Hepatic stellate cell (primary cell): ENCODE measurements around the gene PPM1A.
"Not testable (repeated sequence)": the region's sequence is repeated elsewhere in the genome, so short reads cannot be mapped to it uniquely, and the experiment has no call there.

Source experiments
- DNase-seq: peaks from one replicate; pipeline ENCODE4 v3.0.0; 2011; ENCODE audit warnings: low spot score

Gene PPM1A

GRCh38 chr14:60266021-60266937 is 17.3 kb downstream of the PPM1A start:
- DNase-seq: peak; percentile 15

DNA sequence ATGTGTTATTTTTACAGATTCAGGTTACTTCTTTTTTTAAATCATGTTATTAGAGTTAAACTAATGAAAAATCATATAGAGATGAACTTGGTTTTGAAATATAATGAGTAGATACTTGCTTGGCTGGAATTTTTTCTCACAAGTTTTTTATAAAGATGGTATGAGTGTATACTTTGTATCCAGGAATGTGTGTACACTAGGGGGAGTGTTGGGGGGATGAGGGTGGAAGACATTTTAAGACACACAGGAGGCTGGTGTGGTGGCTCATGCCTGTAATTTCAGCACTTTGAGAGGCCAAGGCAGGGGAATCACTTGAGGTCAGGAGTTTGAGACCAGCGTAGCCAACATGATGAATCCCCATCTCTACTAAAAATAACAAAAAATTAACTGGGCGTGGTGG is 23.2 kb downstream of the PPM1A start:
- DNase-seq: no peak

- DNase-seq: no peak
Observed at GRCh38 chr14:60273956-60274355, 24.9 kb downstream of the PPM1A start.

DNA sequence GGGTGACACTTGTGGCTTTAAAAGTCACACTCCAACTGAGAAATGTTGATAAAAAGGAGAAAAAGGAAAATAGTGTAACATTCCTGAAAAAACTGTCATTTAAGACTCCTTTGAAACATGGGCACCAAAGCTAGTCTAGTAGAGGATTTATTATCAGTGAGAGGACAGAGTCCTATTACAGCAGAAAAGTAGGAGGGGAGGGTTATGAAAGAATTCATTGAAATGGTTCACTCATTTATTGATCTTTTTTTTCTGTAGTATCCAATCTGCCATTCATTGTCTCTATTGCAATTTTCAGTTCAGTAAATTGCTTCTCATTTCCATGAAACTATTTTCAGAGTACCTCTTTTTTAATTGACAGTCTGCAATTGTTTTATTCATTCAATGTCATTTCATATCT is 25.4 kb downstream of the PPM1A start:
- no peak for DNase-seq

GRCh38 chr14:60275932-60276331 is 26.9 kb downstream of the PPM1A start:
- no peak for DNase-seq

DNA sequence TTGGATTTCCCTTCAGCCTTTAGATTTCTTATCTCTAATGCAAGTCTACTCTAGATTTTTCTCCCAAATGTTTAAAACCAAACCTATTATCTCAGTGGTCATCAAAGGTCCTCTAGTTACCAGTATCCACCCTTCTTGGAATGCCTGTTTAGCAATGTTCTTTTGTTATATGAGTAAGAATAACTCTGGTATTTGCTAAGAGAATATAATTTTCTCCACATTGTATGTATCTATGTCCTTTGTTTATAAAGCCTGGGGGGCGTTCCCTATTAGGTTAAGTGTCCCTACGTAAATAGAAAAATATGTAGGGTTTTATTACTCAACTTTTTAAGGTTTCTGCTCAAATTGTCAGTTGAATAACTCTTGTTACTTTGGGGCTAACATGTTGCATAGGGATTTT is 27.3 kb downstream of the PPM1A start:
- DNase-seq: no peak

- DNase-seq: no peak
Observed at GRCh38 chr14:60277605-60278190, 28.7 kb downstream of the PPM1A start.

DNA sequence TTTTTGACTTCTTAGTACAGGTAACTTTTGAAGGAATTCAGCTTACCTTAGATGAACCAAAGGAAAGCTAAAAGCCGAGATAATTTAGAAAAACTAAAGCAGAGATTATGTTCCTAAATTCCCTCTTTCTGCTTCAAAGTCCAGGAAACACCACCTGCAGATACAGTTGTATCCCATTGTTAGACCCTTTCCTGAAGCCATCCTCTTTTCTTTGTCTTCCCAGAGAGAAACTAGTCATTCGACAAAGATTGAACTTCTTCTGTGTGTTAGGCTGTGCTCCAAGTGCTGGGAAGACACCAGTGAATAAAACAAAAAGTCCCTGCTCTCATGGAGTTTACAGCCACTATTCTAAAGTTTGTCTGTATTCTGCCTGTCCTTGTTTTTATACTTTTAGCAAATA is 29.3 kb downstream of the PPM1A start:
- DNase-seq: no peak

GRCh38 chr14:60287452-60287851 is 38.4 kb downstream of the PPM1A start:
- DNase-seq: no peak

DNA sequence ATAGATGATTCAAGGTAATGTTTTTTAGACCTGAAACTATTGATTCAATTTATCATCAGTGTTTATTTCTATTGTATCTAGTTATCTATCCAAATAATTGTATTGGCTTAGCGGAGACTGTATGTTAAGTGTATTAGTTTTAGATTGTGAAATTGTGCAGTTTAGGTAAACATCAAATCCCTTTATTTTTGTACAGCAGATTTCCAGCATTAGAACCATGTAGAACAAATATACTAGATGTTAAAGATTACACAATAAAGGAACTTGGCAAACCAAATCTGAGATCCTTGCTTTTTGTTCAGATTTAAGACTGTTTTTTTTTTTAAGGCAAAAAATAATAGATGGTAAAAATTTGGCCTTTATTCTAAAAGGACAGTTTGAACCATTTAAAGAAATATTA is 39.3 kb downstream of the PPM1A start:
- DNase-seq: no peak

DNA sequence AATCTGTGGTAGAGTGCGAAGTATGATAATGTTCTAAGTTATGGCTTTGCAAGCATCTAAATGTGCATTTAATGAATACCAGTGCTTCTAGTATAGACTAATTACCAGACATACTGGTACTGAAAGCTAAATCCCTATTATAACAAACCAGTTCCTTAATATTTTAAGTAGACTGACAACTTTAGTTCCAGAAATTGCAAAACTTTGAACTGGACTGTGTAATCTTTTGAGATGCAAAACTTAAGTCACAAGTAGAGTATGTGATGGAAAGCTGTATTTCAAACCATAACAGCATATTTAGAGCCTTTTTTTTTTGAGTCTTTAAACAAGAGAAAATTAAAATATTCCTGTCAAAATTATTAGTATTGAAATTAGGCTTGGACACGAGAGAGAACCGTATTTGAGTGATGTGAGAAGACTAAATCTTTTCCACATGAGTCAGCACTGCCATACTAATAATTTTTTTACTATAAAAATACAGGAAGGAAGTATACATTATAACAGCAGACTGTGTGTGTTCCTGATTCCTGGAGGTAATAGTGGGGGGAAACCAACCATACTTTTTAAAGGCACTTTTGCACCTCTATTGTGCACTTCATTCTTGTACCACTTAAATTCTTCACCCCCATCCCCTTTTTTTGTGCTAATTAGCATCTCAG is 45.5 kb downstream of the PPM1A start:
- DNase-seq: no peak

- no peak for DNase-seq
Observed at GRCh38 chr14:60300019-60300418, 51.0 kb downstream of the PPM1A start.

- no peak for DNase-seq
Observed at GRCh38 chr14:60301685-60302084, 52.7 kb downstream of the PPM1A start.

GRCh38 chr14:60302663-60303062 is 53.6 kb downstream of the PPM1A start:
- DNase-seq: no peak

DNA sequence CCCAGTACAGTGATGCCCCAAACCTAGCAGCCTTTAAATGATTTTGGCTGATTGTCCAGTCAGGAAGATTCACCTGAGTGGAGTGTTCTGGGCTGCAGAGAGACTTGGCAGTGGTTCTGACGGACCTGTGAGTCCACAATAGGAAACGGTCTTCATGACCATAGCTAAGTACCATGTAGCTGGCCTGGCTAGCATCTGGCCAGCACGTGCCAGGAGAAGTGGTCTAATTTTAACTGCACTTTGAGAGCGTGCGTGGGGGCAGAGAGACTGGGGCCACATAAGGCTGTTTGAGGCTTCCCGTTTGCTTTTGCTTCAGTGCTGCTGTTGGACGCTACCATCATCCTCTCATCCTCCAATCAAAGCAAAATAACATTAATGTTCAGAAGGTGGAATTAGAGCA is 54.7 kb downstream of the PPM1A start:
- DNase-seq: no peak

DNA sequence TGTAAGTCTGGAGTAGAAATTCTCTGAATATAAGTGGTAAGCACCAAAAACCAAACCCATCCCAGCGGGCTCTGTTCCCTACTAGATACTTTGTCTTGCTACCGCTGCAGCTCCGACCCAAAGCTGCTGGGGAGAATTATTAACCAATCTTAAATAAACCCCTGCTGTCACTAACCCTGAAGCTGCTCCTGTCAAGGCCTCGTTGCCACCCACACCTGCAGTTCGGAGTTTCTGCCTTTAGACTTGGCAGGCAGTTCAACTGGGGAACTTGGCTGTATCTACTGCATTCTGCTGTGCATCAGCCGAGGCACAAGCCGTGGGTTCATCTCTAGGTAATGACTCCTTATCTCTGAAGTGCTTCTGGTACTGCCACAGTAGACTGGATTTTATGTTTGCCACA is 55.5 kb downstream of the PPM1A start:
- no peak for DNase-seq

DNA sequence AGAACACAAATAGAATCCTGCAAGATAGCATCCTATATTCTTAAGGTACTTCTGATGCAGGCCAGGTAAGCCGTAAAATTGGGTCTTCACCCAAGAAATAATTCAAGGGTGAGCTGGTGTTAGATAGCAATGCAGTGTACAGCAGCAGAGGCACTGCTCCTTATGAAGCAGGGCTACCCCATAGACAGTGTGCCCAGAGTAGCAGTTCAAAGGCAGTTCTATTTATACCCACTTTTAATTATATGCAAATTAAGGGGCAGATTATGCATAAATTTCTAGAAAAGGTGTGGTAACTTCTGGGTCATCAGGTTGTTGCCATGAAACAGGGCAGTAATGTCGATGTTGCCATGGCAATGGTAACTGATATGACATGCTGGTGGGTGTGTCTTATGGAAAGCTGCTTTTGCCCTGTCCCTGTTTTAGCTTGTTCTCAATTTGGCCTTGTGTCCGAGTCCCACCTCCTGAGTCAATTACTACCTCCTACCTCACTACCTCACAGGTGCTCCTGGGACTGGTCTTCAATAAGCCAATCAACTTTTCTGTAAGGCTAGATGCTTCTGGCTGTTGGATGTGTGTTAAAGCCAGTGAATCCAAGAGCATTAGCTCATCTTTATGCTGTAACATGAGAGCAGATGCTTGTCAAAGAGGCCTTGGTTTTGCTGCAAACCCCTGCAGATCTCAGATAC is 61.0 kb downstream of the PPM1A start:
- no peak for DNase-seq

- DNase-seq: no peak
Observed at GRCh38 chr14:60311417-60311816, 62.4 kb downstream of the PPM1A start.

GRCh38 chr14:60313093-60313492 is 64.1 kb downstream of the PPM1A start:
- no peak for DNase-seq

DNA sequence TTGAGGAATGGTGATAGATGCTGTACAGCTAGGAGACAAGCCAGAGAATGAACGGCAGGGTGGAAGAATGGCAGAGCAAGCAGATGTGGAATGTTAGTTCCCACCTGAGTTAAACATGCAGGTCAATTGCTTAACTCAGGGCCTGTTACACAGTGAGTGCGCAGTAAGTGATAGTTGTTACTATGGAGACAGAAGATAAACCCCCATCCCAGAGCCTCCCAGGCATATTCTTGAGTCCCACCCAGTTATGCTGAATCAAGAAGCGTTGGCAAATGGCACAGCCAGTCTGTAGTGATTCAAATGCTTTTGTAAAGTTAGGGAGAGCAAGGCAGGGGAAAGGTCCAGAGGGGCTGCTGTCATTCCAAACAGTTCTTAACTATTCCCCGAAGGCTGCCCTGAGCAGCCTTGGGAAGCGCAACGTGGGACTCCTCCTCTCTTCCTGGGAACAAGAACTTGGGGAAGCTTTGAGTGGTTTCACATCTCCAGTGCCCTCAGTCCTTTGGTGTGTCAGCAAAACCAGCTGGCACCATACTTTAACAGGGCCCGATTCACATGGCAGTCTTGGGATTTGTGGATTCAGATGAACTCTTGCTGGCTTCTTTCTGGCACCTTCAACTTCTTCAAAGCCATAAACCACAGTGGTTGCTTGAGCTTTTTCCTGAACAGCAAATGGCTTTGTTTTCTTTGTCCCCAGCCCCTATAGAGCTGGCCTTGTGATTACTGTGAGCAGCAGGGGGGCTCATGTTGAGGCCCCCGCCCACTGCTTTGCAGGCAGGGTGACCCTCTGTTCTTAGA is 66.4 kb downstream of the PPM1A start:
- DNase-seq: no peak

DNA sequence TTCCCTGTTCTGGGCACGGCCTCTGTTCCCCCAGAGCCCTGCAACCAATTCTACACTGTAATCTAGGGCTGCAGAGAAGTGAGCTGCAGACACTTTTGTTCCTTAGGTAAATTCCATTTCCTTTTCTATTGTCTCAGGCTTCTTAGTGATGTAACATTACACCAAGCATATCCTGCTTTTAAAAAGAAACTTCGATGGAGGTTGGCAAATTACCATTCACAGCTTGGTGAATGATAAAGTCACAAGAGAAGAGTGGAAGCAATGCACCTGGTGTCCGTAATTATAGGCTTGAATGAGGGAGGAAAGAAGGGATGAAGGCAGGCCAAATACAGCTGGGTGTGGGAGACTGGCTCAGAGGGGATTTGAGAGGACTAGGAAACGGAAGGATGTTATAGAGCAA is 68.6 kb downstream of the PPM1A start:
- DNase-seq: no peak

DNA sequence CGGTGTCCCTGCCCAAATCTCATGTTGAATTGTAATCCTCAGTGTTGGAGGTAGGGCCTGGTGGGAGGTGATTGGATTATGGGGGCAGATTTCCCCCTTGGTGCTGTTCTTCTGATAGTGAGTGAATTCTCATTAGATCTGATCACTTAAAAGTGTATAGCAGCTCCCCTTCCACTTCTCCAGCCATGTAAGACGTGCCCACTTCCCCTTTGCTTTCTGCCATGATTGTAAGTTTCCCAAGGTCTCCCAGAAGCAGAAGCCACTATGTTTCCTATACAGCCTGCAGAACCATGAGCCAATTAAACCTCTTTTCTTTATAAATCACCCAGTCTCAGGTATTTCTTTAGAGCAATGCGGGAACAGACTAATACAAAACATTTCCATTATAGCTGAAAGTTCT is 71.8 kb downstream of the PPM1A start:
- not testable (repeated sequence) for DNase-seq
